COLO668 (cell line): ENCODE data around the gene FZD10.

Source experiments
- DNase-seq: peaks from one replicate; lab custom pipeline; 2025; ENCODE audit not compliant: unreplicated experiment; lab: John Stamatoyannopoulos, UW

FZD10 gene, protein sequence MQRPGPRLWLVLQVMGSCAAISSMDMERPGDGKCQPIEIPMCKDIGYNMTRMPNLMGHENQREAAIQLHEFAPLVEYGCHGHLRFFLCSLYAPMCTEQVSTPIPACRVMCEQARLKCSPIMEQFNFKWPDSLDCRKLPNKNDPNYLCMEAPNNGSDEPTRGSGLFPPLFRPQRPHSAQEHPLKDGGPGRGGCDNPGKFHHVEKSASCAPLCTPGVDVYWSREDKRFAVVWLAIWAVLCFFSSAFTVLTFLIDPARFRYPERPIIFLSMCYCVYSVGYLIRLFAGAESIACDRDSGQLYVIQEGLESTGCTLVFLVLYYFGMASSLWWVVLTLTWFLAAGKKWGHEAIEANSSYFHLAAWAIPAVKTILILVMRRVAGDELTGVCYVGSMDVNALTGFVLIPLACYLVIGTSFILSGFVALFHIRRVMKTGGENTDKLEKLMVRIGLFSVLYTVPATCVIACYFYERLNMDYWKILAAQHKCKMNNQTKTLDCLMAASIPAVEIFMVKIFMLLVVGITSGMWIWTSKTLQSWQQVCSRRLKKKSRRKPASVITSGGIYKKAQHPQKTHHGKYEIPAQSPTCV

DNA sequence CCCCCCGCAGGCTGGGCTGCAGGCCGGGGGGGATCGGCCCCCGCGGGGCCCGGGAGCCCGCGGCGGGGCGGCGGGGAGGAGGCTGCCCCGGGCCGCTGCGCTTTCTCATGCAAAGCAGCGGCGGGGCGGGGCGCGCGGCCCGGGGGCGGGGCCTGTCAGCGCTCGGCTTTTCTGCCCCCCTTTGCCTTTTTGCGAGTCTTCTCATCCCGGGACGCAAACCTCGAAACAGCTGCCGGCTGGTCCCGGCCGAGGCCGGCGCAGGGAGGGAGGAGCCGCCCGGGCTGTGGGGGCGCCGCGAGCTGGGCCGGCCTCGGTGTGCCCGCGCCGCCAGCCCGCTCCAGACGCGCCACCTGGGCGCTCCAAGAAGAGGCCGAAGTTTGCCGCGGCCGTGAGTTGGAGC lies at the start of gene FZD10:
Gene FZD10, plus strand, starts transcription at position 198 of the 400 bp plus-strand sequence. CDS start 479 bp downstream, outside the sequence.
- peak; percentile 35 for DNase-seq

DNA sequence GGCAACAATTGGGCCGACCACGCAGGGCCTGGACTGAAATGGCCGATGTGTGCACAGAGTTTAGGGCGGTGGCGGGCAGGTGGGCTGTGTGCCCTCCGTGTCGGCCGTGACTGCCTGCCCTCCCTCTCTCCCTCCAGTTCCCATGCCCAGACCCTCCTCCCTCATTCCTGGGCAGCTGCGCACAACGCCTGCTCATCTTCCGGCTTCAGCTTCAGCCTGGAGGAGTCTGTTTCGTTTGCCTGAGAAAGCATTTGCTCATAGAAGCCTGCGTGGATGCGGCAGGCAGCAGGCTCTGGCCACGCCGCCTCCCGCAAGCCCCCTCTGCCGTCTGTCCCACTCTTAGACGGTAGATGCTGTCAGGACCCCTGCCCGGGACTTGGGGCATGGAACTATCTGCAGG lies 47.3 kb upstream of the FZD10 start:
- DNase-seq: no peak

DNA sequence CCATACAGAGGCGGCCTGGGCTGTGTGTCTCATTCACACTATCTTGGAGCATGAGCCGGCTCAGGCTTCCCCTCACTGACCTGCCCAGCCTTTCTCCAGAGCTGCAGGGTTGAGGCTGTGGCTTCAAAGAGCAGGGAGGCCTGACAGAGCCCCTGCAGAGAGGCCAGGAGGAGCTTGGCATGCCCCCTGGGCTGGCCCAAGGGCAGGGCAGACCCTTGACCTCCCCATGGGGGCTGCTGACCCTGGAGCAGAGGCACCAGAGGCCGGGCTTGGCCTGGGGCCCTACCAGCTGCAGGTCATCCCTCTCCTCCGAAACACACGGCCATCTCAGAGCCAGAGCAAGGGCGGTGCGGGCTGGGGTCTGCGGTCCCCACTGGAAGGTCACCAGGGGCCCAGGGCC lies 46.6 kb upstream of the FZD10 start:
- DNase-seq: no peak

DNA sequence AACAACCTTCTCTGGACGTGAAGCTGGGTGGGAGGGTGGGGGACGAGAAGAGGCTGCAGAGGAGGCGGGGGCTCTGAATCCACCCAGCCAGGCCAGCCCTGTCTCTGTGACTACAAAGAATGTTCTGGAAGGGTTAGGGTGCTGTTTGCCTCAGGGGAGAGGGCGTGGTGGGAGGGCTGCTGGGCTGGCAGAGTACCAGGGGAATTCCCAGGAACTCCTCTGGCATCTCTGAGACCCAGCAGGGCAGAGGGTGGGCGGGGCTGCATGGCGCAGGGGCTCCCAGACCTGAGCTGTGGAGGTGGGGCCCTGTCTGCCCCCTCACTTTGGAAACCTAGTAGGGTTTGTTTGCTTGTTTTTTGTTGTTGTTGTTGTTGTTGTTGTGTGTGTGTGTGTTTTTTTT lies 45.5 kb upstream of the FZD10 start:
- DNase-seq: peak; percentile 2

DNA sequence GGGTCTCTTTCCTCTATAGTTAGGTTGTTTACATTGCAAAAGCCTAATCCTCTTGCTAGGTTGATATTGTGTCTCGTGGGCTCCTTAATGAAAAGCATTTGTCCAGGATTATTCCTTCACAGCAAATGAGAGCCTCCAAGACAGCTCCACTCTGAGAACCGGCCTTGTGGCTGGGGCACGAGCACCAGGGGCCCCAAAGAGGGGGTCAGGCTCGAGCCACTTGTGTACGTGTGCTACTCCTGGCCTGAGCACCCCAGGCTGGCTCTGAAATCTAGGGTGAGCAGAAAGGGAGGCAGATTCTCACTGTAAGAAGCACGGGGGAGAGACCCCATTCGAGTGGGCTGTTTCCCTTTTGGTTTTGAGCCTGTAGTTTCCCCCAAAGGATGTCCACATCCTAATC lies 45.0 kb upstream of the FZD10 start:
- no peak for DNase-seq

DNA sequence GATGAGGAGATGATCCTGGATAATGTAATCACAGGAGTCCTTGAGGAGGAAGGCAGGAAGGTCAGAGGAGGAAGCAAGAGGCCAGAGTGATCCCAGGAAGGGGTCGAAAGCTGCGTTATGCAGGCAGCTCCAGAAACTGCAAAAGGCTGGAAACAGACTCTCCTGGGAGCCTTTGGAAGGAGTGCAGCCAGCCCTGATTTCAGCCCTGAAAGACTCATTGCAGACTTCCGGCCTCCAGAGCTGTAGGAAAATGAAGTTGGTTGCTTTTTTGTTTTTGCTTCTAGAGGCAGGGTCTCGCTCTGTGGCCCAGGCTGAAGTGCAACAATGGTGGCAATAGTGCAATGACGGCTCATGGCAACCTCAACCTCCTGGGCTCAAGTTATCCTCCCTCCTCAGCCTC lies 44.6 kb upstream of the FZD10 start:
- no peak for DNase-seq

DNA sequence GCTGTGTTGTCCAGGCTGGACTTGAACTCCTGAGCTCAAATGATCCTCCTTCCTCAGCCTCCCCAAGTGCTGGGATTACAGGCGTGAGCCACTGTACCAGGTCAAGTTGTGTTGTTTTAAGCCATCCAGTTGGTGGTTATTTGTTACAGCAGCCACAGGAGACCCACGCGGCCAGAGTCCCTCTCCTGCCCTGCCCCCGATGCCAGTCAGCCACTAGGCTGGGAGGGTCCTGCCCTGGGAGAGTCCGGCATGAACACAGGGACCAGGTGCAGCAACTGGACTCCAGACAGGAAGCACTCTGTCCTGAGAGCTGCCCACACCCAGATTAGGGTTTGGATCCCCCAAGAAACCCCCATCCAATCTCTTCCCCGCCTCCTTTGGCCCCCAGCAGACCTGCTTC lies 44.1 kb upstream of the FZD10 start:
- no peak for DNase-seq

DNA sequence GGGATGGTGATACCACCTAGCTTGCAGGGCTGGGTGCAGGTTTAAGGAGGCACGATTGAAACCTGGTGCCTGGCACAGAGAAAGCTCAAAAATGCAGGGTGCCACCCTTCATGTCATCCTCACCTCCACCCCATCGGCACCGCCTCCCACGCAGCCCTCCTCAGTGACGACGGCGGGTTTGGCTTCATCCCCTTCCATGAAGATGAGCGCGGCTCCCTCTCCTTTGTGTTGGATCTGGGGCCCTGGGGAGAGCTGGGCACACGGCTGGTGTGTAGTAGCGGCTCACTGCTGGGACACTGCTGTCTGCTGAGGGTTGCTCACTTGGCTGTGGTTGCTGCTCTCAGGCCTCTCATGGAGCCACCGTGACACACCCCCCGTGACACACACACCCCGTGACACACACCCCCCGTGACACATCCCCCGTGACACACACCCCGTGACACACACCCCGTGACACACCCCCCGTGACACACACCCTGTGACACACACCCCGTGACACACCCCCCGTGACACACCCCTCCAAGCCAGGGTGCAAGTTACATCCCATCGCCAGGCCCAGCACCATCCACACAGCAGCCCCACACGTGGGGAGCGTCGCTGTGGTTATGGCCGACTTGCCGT lies 42.9 kb upstream of the FZD10 start:
- DNase-seq: no peak

DNA sequence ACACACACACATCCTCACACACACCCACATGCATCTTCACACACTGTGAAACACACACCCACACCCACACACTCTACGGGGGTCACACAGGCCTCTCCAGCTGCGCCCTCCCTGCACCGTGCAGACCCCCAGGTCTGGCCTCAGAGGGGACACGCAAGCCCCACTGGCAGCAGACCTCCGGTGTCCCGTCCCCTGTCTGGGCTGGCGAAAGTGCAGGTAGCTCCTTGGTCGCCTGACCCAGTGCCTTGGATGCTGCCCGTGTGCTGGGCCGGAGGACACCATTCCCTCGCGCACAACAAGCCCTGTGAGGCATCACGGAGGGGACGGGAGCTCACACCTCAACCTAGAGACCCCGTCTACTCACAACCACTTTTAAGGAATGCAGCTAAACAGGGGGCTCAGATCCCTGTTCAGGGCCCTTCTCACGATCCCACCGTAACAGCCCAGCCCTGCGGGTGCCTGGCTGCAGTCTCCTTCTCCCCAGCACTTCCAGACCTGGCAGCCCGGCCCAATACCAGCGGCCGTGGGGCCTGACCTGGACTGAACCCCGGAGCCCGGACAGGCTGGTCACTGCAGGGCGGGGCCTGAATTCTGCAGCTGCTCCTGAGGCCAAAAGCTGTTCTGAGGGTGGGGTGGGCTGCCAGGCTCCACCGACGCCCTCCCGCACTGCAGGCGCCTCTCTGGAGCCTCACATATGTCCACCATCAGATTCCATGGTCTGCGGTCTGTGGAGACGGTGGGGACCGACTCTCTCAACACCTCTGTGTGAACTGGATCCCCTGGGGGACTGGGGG lies 42.1 kb upstream of the FZD10 start:
- DNase-seq: no peak

DNA sequence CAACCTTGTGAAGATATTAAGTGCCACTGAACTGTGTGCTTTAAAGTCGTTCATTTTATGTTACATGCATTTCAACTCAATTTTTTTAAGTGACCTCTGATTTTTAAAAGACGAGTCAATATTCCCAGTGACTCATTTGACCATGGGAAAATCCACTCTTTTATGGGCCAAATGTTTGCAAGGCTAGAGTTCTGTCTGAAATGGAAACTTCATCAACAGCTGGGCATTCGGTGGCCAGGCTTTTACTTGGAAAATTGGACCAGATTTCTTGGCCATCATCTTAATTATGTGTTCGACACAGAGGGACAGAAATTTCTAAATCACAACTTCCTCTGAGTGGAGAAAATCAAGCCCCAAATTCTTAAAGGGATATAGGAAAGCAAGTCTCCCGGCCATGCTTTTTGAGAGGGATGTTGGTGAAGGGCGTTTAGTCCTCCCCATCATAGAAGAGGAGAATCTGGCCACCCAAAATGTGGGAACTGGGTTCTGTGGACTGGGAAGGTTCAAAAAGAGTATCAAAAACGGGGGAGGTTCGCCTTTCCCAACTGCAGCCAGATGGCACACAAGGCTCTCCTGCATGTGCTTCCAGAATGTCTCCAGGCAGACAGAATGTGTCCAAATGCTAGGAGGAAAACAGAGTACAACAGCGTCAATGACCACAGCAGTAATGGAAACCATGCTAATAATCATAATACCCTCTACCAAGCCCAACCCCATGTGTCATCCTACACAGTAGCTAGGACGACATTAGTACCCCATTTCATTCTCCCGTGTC lies 40.9 kb upstream of the FZD10 start:
- no peak for DNase-seq

DNA sequence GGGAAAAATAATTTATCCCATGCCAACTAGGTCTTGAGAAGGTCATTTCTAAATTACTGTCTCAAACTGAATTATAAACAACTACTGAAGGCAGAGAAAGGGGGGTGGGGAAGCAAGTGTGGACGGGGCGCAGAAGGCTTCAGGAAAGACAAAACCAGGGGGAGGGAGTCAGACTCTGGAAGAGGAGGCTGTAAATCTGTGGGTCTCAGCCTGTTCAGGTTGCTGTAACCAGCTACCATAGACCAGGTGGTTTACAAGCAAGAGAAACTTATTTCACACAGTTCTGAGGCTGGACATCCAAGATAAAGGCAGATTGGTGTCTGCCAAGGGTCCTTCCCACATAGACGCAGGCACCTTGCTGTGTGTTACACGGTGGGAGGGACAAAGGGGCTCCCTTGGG lies 39.9 kb upstream of the FZD10 start:
- no peak for DNase-seq

DNA sequence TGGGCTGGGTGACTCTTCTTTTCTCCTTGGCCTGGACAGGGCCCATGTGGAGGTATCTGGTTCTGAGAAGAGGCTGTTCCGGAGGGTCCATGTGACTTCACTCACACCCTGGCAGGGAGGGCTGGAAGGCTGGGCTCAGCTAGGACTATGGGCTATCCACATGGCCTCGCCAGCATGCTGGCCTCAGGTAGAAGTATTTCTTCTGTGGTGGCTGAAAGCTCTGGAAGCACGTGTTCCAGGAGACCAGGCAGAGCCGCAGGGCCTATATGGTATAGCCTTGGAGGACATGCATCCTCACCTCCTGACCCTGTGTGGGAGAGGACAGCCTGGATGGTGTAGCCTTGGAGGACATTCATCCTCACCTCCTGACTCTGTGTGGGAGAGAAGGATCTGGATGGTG lies 38.2 kb upstream of the FZD10 start:
- no peak for DNase-seq

DNA sequence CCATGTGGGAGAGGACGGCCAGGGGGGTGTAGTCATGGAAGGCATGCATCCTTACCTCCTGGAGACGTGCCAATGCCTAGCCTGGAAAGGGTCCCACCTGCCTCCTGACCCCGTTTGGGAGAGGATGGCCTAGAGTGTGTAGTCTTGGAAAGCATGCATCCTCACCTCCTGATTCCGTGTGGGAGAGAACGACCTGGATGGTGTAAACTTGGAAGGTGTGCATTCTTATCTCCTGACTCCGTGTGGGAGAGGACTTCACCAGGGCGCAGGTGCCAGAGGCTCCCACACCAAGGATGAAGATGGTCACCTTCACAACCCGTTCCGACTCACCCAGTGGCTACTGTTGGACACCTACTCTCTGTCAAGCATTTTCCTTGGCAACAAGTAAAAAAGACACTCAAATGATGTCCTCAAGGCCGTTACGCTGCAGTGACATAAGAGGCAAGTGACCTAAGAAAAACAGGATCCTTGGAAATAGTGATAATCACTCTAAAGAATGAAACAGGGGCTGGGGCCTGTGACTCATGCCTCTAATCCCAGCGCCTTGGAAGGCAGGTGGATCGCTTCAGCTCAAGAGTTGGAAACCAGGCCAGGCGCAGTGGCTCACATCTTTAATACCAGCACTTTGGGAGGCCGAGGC lies 37.5 kb upstream of the FZD10 start:
- DNase-seq: no peak

DNA sequence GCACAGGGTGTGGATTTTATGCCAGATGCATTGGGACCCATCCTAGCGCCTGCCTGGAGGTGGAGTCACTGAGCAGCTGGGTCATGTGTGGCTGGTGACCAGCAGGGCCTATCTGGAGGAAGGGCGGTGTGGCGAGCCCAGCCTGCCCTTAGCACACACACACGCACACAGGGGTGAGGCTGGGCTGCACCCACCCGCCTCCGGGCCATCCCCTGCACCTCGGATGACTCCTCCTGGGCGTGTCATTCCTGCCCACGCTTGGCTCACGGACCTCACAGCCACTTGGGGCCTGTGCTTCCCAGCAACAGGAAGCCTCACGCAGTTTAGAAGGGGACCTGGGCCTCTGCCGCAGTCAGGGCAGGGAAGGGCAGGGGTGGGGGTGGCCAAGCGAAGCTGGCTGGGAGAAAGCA lies 36.2 kb upstream of the FZD10 start:
- DNase-seq: no peak

DNA sequence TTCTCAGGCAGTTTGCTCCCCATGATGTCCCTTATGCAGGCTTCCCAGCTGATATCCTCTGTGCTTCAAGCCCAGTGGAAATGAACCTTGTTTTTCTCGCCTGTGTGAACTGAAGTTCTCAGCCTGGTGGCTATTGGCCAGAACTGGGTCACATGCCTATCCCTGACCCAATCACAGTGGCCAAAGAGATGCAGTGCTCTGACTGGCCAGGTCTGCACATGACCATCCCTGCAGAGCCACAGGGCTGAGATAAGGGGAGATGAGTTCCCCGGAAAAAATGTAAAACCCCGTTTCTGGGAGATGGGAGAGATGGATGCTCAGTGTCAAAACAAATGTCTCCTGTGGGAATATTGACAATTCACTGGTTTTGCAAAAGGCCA lies 34.7 kb upstream of the FZD10 start:
- DNase-seq: no peak

DNA sequence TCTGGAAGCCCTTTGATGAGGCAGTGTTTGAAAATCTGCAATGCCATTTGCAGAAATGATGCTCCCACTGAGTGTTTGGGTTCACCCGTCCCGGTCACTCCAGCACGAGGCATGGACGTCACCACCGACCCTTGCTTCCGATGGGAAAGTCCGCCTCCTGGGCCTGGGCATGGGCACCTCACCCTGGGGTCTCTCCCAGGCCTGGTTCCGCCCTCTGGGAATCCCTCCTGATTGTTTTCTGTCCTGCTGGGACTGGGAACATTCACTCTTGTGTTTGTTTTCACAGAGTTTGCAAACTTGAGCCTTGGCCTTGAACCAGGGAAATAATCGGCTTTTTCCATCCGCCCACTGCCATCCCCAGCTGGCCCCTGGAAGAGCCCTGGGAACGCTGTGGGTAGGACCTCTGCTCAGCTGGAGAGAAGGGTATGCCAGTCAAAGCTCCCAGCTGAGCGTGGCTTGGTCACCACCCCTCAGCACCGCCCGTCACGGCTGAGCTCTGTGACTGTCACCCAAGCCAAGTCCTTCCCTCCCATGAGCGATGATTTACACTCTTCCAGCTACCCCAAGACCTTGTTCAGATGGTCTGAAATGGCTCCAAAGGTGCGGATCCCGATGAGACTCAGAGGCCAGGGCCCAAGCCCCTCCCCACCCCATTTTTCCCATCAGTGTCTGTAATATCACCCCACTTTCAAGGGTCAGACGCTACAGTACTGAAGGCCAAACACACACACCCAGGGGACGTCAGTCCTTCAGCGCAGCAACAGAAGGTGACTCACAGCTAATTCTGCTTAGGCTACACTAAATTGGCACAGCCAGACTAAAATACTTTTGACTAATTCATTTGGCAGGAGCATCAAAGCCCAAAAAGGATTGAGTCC lies 34.1 kb upstream of the FZD10 start:
- DNase-seq: no peak

DNA sequence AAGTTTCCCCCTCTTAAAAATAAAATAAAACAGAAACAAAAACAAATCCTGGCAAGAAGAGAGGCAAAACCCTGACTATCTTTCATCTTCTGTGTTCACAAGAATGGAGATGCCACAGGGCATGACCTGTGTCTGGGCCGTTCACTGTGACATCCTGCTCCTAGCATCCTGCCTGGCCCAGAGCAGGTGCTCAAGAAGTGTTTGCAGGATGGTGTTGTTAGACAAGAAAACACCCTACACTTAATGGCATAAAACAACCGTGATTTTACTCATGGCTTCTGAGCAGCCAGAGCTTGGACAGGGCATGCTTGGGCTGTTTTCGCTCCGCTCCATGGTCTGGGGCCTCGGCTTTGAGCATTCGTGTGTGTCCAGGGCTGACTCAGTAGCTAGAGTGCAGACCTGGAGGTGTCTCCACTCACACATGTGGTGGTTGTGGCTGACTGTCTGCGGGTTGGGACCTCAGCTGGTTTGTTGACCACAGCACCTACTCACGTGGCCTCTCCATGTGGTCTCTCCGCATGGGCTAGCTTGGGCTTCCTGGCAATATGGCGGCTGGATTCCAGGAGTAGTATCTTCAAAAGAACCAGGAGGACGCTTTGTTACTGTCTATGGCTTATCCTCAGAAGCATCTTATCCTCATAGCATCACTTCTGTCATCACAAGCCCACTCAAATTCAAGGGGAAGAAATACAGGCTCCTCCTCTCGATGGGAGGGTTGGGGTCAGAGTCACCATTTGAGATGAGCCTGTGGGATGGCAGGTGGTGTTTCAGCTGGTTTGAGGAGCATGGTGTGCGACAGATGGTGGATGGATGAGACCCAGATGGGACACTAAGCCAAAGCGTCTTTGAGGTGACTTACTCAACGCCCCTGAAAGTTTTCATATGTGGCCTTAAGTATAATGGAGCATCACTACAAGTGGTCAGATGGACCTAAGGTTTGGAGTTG lies 33.2 kb upstream of the FZD10 start:
- no peak for DNase-seq

DNA sequence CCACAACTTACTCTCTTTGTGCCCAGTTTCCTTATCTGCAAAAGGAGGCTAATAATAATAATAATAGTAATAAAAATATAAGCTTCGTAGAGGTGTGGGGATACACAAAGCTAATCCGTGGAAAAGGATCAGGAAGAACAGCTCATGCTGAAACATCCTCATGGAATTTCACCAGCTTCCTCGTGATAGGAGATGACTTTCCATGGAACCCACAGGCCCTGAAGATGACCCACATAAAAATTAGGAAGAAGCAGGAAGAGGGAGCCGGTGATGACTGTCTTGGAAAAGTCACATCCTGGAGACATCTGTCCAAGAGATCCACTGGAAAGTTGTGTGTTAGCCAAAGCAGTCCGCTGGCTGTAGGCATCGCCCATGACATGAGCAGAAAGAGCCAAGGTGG lies 31.9 kb upstream of the FZD10 start:
- no peak for DNase-seq
